ENCODE results near the gene ARFGAP1.

Gene ARFGAP1

DNA sequence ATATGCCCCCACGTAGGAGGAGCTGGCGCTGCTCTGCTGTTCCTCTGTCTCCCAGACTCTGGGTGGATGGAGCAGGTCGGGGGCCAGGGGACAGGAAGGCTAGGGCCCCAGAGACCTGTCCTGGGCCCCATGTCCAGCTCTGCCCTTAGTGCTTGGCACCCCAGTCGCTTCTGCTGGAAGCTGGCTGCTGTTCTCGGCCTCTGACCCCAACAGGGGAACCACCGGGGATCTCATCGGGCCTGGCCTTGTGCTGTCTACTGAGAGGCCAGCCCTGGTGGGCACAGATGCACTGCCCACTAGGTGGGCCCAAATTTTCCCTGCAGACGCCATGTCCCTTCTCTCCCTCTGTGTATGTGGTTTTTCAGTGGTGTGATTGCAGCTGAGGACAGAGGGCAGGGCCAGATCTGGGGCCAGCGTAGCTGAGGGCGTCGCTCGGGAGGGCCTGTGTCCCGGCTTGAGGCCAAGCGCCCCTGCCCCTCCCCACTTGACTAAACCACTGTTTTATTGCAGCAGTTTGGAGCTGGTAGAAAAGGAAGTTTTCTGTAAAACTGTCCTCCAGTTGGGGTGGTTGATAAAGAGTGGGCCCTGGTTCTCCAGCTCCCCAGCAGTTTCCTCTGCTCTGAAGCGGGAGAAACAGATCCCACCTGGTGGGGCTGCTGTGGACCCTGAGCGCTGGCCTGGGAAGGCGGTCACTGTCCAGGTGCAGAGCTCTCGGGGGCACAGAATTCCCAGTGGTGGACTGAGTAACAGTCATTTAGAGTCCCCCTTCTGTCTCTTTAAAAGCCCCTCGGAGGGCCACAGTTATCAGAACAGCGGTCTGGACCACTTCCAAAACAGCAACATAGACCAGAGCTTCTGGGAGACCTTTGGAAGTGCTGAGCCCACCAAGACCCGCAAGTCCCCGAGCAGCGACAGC is 14.4 kb downstream of the ARFGAP1 start:
- Histone ChIP-seq H3K4me1 (ENCODE audit: control insufficient read depth, insufficient read depth, low read length, unreplicated experiment) (no peaks in the 10 kb centered on the region), H3K36me3 (ENCODE audit: insufficient read depth, low read length) (0 out of 2 replicates have a peak, but pooled peaks cover 3% of the 10 kb centered on the region), H2AFZ (ENCODE audit: low read length, unreplicated experiment) (no peak overlapping the region), H3K27ac (ENCODE audit: low read depth, low read length) (no peak overlapping the region), H3K27me3 (ENCODE audit: insufficient read depth, low read length) (no peaks in the 10 kb centered on the region), H3K4me3 (ENCODE audit: low read depth, low read length) (no peak overlapping the region), H3K79me2 (ENCODE audit: control insufficient read depth, insufficient read depth, low read length, unreplicated experiment) (no peaks in the 10 kb centered on the region)

DNA sequence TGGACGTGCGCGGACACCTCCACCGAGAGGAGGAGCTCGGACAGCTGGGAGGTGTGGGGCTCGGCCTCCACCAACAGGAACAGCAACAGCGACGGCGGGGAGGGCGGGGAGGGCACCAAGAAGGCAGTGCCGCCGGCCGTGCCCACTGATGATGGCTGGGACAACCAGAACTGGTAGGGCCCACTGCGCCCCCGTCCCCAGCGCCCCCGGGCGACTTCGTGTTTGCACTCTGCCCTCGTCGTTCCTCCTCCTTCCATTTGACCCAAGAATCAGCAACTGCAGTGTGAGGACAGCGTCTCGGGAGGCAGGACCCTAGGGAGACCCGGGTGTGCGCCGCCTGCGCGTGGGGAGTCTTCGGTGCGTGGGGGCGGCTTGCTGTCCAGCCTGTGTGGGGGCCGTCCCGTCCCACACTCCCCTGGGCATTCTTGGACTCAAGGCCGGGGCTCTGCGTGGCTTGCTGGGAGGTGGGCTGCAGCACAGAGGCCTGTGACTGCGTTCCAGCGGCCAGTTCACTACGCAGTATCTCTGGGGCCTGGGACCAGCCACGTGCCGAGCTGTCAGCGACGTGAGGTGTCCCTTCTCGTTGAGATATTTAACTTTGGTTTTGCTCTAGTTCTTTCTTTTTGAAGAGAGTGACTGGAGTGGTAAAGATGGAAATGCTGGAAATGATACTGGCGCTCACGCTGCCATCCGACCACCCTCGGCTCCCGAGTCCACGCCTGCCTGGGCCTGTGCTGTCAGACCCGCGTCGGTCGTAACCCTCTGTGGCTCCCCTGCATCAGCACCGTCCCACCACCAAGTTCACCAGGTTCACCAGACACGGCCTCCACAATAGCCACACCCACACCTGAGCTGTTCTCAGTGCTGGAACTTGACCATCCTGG is 15.3 kb downstream of the ARFGAP1 start:
- Histone ChIP-seq H3K27me3 (ENCODE audit: insufficient read depth, low read length) (no peaks in the 10 kb centered on the region), H3K79me2 (ENCODE audit: control insufficient read depth, insufficient read depth, low read length, unreplicated experiment) (no peaks in the 10 kb centered on the region), H3K36me3 (ENCODE audit: insufficient read depth, low read length) (0 out of 2 replicates have a peak, but pooled peaks cover 3% of the 10 kb centered on the region), H3K27ac (ENCODE audit: low read depth, low read length) (no peak overlapping the region), H3K4me1 (ENCODE audit: control insufficient read depth, insufficient read depth, low read length, unreplicated experiment) (no peaks in the 10 kb centered on the region), H2AFZ (ENCODE audit: low read length, unreplicated experiment) (no peak overlapping the region), H3K4me3 (ENCODE audit: low read depth, low read length) (no peak overlapping the region)

DNA sequence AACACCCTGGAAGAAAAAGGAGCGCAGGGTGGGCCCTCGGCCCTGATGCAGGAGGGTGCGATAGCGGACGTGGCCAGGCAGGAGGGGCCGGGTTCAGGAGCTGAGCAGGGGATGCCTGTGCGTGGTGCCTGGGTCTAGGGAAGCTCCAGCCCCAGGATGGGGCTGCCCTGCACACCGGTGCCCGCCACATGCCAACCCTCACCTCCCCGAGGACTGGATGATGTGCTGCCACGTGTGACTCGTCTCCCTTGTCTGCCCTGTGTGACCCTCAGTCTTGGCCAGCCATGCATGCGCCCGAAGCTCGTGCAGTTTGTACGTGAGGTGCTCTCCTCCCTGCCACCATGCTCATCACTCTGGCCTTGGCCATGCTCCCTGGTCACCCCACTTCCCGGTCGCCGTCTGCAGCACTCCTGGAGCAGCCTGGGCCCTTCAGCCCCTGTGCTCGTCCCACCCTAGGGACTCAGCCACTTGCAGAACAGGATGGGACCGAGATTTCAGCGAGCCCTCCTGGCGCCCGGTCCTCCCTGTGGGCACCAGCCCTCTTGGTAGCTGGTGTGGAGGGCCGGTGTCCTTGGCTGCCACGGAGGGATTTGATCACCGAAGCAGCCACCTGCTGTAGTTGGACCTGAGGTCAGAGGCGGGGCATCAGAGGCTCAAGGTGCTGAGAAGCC is 16.1 kb downstream of the ARFGAP1 start:
- H3K4me1 ChIP-seq (ENCODE audit: control insufficient read depth, insufficient read depth, low read length, unreplicated experiment), result no peaks in the 10 kb centered on the region
- H3K4me3 ChIP-seq (ENCODE audit: low read depth, low read length), result no peak overlapping the region
- H2AFZ ChIP-seq (ENCODE audit: low read length, unreplicated experiment), result no peak overlapping the region
- no peak overlapping the region for H3K27ac ChIP-seq (ENCODE audit: low read depth, low read length)
- no peaks in the 10 kb centered on the region for H3K27me3 ChIP-seq (ENCODE audit: insufficient read depth, low read length)
- no peaks in the 10 kb centered on the region for H3K79me2 ChIP-seq (ENCODE audit: control insufficient read depth, insufficient read depth, low read length, unreplicated experiment)
- H3K36me3 ChIP-seq (ENCODE audit: insufficient read depth, low read length), result 0 out of 2 replicates have a peak, but pooled peaks cover 3% of the 10 kb centered on the region

DNA sequence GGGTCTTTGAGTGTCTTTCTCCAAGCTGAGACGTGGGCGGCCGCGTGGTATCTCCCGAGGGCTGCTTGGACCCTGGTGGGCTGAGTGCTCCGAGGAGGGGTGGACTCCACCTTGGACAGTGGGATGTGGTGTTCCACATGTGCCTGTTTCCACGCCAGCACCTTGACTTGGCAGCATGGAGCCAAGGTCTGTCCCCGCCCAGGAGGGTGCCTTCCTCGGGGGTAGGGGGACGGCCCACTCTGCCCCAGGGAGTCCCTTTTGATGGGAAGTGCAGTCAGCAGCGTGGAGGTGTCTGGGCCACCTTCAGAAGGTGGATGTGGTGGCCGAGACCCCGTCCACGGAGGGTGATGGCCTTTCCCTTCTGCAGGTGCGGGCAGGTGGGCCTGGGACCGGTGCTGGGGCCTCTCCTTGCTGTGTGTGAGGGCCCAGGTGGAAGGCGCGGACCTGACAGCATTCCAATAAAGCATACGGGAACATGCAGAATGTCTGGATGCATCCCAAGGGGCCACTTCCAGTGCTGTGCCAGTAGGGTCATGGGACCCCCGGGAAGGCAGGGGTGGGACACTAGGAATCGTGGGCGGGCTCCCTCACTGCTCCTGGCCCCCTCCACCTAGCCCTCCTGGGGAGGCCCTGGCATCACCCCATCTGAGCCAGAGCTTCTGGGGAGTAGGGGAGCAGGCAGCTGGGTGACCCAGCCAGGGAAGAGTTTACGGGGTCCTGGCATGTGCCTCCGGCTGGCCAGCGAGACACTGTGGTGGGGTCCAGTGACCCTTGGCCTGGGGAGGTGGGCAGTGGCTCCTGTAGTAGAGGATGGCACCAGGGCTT is 16.9 kb downstream of the ARFGAP1 start:
- Histone ChIP-seq H3K4me1 (ENCODE audit: control insufficient read depth, insufficient read depth, low read length, unreplicated experiment) (no peaks in the 10 kb centered on the region), H2AFZ (ENCODE audit: low read length, unreplicated experiment) (no peak overlapping the region), H3K27ac (ENCODE audit: low read depth, low read length) (no peak overlapping the region), H3K4me3 (ENCODE audit: low read depth, low read length) (no peak overlapping the region), H3K27me3 (ENCODE audit: insufficient read depth, low read length) (peaks cover 2% of the 10 kb centered on the region; the same call in 1 of the 2 replicates), H3K79me2 (ENCODE audit: control insufficient read depth, insufficient read depth, low read length, unreplicated experiment) (no peaks in the 10 kb centered on the region), H3K36me3 (ENCODE audit: insufficient read depth, low read length) (0 out of 2 replicates have a peak, but pooled peaks cover 3% of the 10 kb centered on the region)

DNA sequence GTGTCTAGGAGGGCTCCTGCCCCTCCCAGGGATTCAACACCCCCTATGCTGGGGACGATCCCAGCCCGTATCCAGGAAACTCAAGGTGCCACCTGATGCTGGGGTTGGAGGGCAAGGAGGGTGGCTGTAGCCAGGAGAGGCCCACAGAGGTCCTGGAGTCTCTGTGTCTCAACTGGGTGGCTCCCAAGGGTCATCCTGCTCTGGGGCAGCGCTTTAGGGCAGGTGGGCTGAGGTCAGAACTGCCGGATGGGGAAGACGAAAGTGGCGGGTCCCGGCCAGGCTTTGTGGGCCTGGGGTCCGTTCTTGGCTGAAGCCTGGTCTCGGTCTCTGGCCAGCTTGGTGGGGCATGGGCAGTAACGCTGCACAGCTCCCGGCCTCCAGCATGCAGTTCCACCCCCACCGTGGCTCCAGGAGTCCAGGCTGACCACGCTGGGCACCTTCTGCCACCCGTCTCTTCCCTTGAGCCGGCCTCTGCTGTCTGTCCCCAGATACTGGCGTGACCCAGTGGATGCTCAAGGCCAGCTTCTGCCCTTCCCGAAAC is 17.6 kb downstream of the ARFGAP1 start:
- Histone ChIP-seq H2AFZ (ENCODE audit: low read length, unreplicated experiment) (no peak overlapping the region), H3K27me3 (ENCODE audit: insufficient read depth, low read length) (peaks cover 8% of the 10 kb centered on the region; the same call in 1 of the 2 replicates), H3K4me3 (ENCODE audit: low read depth, low read length) (no peak overlapping the region), H3K4me1 (ENCODE audit: control insufficient read depth, insufficient read depth, low read length, unreplicated experiment) (no peaks in the 10 kb centered on the region), H3K79me2 (ENCODE audit: control insufficient read depth, insufficient read depth, low read length, unreplicated experiment) (no peaks in the 10 kb centered on the region), H3K36me3 (ENCODE audit: insufficient read depth, low read length) (0 out of 2 replicates have a peak, but pooled peaks cover 3% of the 10 kb centered on the region), H3K27ac (ENCODE audit: low read depth, low read length) (no peak overlapping the region)

DNA sequence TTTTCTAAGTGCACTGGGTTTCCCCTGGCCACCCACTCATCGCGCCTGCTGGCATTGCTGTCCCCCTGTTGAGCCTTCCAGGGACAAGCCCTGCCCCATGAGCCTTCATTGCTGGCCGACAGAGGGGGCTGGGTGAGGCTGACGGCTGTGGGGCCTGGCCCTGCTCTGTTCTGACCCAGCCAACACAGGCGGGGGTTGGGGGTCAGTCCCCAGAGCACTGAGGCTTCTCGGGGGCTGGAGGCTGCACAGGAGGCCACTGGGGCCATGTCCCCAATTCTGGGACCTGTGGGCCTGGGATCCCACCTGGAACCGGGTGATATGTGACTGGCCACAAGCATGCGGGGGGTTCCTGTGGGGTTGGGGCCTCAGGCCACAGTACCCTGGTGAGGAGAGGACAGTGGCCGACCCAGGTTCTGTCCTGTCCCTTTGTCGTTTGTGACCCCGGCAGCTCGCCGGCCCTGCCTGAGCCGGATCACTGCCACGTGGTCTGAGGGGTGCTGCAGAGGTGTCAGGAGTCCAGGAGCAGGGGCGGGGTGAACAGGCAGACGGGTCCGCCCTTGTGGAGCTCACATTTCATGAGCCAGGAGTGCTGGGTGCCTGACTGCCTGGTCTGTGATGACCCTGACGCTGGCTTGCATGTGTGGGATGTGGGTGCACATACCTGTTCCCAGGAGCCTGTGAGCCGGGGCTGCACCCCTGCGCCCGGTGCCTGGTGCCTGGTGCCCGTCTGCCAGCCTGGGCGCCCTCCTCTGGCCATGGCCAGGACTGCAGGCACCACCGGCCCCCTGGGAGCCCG is 18.3 kb downstream of the ARFGAP1 start:
- H3K27ac ChIP-seq (ENCODE audit: low read depth, low read length), result no peak overlapping the region
- H3K79me2 ChIP-seq (ENCODE audit: control insufficient read depth, insufficient read depth, low read length, unreplicated experiment), result no peaks in the 10 kb centered on the region
- no peak overlapping the region for H3K4me3 ChIP-seq (ENCODE audit: low read depth, low read length)
- no peaks in the 10 kb centered on the region for H3K4me1 ChIP-seq (ENCODE audit: control insufficient read depth, insufficient read depth, low read length, unreplicated experiment)
- H2AFZ ChIP-seq (ENCODE audit: low read length, unreplicated experiment), result no peak overlapping the region
- 0 out of 2 replicates have a peak, but pooled peaks cover 3% of the 10 kb centered on the region for H3K36me3 ChIP-seq (ENCODE audit: insufficient read depth, low read length)
- H3K27me3 ChIP-seq (ENCODE audit: insufficient read depth, low read length), result peaks cover 15% of the 10 kb centered on the region

DNA sequence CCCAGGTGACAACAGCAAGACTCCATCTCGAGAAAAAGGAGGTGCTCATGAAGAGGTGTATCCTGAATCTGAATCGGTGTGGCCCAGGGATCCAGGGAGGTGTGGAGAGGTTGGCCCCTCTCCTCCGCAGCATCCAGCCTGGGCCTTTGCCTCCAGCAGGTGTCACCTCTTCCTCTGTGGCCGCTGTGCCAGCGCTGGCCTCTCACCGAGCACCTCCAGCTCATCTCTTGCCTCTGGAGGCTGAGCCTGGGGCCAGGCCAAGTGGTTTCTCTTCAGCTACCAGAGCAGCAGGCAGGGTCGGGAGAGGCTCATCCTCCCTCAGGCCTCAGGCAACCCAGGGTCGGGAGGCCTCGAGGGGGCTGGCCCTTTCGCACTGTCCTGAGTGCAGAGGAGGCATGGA is 19.2 kb downstream of the ARFGAP1 start:
- Histone ChIP-seq H2AFZ (ENCODE audit: low read length, unreplicated experiment) (no peak overlapping the region), H3K27ac (ENCODE audit: low read depth, low read length) (no peak overlapping the region), H3K4me3 (ENCODE audit: low read depth, low read length) (no peak overlapping the region), H3K36me3 (ENCODE audit: insufficient read depth, low read length) (0 out of 2 replicates have a peak, but pooled peaks cover 3% of the 10 kb centered on the region), H3K4me1 (ENCODE audit: control insufficient read depth, insufficient read depth, low read length, unreplicated experiment) (no peaks in the 10 kb centered on the region), H3K79me2 (ENCODE audit: control insufficient read depth, insufficient read depth, low read length, unreplicated experiment) (no peaks in the 10 kb centered on the region), H3K27me3 (ENCODE audit: insufficient read depth, low read length) (peaks cover 24% of the 10 kb centered on the region)

DNA sequence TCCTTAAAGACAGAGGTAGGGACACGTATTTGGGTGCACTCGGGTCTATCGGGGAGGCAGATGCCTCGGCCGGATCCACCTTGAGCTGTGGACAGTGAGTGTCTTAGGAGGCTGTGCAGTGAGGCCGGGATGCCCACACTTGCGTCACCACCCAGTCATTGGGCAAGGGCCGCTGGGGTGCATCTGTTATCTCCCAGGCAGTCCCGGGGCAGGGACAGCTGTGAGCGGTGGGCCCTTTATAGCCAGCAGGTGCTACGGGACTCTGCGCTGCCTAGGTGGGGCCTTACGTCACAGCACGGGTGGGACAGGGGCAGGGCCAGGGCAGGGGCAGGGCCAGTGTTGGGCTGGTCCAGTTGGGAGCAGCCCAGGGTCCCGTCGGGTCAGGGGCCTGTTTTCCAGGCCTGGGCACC is 19.7 kb downstream of the ARFGAP1 start:
- H3K4me1 ChIP-seq (ENCODE audit: control insufficient read depth, insufficient read depth, low read length, unreplicated experiment), result no peaks in the 10 kb centered on the region
- no peak overlapping the region for H3K27ac ChIP-seq (ENCODE audit: low read depth, low read length)
- 0 out of 2 replicates have a peak, but pooled peaks cover 3% of the 10 kb centered on the region for H3K36me3 ChIP-seq (ENCODE audit: insufficient read depth, low read length)

DNA sequence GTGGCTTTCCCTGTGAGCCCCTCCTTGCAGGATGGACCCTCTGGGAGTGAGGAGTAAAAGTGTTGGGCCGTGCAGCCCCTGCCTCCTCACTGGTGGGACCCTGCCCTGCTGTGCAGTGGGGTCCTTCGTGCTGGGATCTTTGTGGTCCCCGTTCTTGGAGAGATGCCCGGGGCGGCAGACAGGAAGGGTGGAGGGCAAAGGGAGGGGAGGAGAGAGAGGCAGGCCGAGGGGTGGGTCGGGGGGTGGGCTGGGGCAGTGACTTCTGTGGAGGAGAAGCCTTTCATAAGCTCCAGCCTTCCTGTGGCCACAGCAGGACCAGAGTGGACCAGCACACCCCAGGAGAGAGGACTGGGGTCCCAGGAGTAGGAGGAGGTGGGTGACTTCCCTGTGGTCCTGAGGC is 20.3 kb downstream of the ARFGAP1 start, which contains the start of gene COL20A1:
COL20A1 (plus strand) TSS at position 283 of the 400 bp plus-strand sequence. CDS start 1,922 bp downstream, outside the sequence.
- H3K4me3 ChIP-seq (ENCODE audit: low read depth, low read length), result no peak within 1 kb of the TSS
- peaks cover 35% of the 10 kb centered on the region for H3K27me3 ChIP-seq (ENCODE audit: insufficient read depth, low read length)
- no peak within 1 kb of the TSS for H3K27ac ChIP-seq (ENCODE audit: low read depth, low read length)
- 0 out of 2 replicates have a peak, but pooled peaks cover 2% of the 10 kb centered on the region for H3K36me3 ChIP-seq (ENCODE audit: insufficient read depth, low read length)
- no peaks in the 10 kb centered on the region for H3K4me1 ChIP-seq (ENCODE audit: control insufficient read depth, insufficient read depth, low read length, unreplicated experiment)
- no peaks in the 10 kb centered on the region for H3K79me2 ChIP-seq (ENCODE audit: control insufficient read depth, insufficient read depth, low read length, unreplicated experiment)
- no peak within 1 kb of the TSS for H2AFZ ChIP-seq (ENCODE audit: low read length, unreplicated experiment)

More for the DNA sequence above, 19.7 kb downstream of the ARFGAP1 start:
- H3K27me3 ChIP-seq (ENCODE audit: insufficient read depth, low read length), result peaks cover 29% of the 10 kb centered on the region
- no peak overlapping the region for H3K4me3 ChIP-seq (ENCODE audit: low read depth, low read length)
- H3K79me2 ChIP-seq (ENCODE audit: control insufficient read depth, insufficient read depth, low read length, unreplicated experiment), result no peaks in the 10 kb centered on the region
- no peak overlapping the region for H2AFZ ChIP-seq (ENCODE audit: low read length, unreplicated experiment)
